Breast epithelium (tissue), 4 donors: ENCODE data around the gene NCOA1. TPM values are rescaled to one million over a fixed set of nuclear protein-coding genes. Genes with fewer than 3 reads are reported as not detected.

Experiments used
- DNase-seq, 2 donors: peaks; one replicate each; pipeline ENCODE4 v3.0.0-alpha.2; 2019; ENCODE audit warnings: low spot score in 2 of 2
- H3K27ac ChIP-seq, 2 donors: fragments of 200-600 bp; sonication (generic) in 1 of 2; one replicate each; pipeline ENCODE4 v1.5.1; 2016 to 2019; ENCODE audit warnings: mild to moderate bottlenecking in 1 of 2
- H3K27me3 ChIP-seq, 2 donors: fragments of 200-600 bp; sonication (generic) in 1 of 2; one replicate each; pipeline versions ENCODE4 v1.5.1 to v1.6.0; 2017 to 2019; ENCODE audit warnings: control low read depth in 1 of 2, mild to moderate bottlenecking in 1 of 2
- H3K36me3 ChIP-seq: fragments of 200-600 bp; one replicate; pipeline ENCODE4 v1.5.1; 2019
- H3K4me1 ChIP-seq, 2 donors: fragments of 200-600 bp; sonication (generic); one replicate each; pipeline ENCODE4 v1.5.1; 2016 to 2019; ENCODE audit warnings: control low read depth in 1 of 2
- H3K4me3 ChIP-seq, 3 donors: fragments of 200-600 bp; sonication (generic); 1 replicate in 2 of 3; 2 replicates in 1 of 3; pipeline ENCODE4 v1.5.1; 2016 to 2019; ENCODE audit warnings: mild to moderate bottlenecking in 3 of 3, moderate library complexity in 2 of 3
- H3K9me3 ChIP-seq, 2 donors: fragments of 200-600 bp; sonication (generic) in 1 of 2; one replicate each; pipeline ENCODE4 v1.5.1; 2016 to 2019; ENCODE audit warnings: control low read depth in 1 of 2
- POLR2A ChIP-seq: fragments of 450-650 bp; IDR thresholded peaks from one replicate; pipeline ENCODE4 v1.6.1; 2016; ENCODE audit warnings: antibody characterized with exemption, mild to moderate bottlenecking, moderate library complexity
- POLR2AphosphoS5 ChIP-seq, 3 donors: sonication (generic); formaldehyde crosslinking; IDR thresholded peaks; one replicate each; pipeline ENCODE4 v1.6.1; 2017; ENCODE audit warnings: antibody characterized with exemption in 3 of 3
- intact Hi-C: fragments of 100-400 bp; cut with DNase I; formaldehyde crosslinking; loops from one replicate; pipeline ENCODE4 v1.15.1; 2023; ENCODE audit warnings: low total_unique reads
- total RNA-seq, 3 donors: library from RNA; depleted of rRNA; stranded (reverse); fragments of >200 nt; gene quantifications; one replicate each; pipeline ENCODE4 v1.1.0, GENCODE V29; 2016
- TF ChIP-seq, protein P1 (sequence below), 3 donors: fragments of 450-650 bp; IDR thresholded peaks; one replicate each; pipeline ENCODE4 v1.5.1; 2016 to 2017; ENCODE audit warnings: antibody characterized with exemption in 3 of 3, mild to moderate bottlenecking in 3 of 3, moderate library complexity in 3 of 3

Gene NCOA1
- total RNA-seq, 3 donors from 2014 or later: 66.4 to 83.4 (median 69.2) TPM

DNA sequence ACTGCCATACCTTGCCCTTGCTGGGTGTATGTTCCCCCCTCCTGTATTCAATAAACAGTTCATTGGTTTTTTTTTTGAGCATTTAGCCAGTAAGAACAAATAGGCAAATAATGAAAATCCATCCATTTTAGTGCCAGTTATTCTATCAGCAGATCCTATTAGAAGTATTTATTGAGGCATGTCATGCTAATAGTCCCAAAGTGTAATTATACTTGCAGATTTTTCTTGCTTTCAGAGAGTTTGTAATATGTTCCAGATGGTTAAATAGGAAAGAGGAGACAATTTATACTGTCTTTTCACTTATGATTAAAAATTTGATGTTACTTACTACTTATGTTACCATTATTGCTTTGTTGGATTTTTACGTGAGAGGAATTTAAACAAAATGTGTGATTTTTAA is 127.6 kb downstream of the NCOA1 start:
- Histone ChIP-seq H3K27ac (no peak overlapping the region), H3K36me3 (no peaks in the 10 kb centered on the region), H3K4me3 (no peak overlapping the region), H3K27me3 (no peaks in the 10 kb centered on the region), H3K4me1 (no peaks in the 10 kb centered on the region), H3K9me3 (no peaks in the 10 kb centered on the region)
- DNase-seq: no peak
- TF ChIP-seq POLR2A: no peak
- no peak for TF ChIP-seq POLR2AphosphoS5 (IDR thresholded peaks at IDR 0.05)
- TF ChIP-seq, protein P1, sequence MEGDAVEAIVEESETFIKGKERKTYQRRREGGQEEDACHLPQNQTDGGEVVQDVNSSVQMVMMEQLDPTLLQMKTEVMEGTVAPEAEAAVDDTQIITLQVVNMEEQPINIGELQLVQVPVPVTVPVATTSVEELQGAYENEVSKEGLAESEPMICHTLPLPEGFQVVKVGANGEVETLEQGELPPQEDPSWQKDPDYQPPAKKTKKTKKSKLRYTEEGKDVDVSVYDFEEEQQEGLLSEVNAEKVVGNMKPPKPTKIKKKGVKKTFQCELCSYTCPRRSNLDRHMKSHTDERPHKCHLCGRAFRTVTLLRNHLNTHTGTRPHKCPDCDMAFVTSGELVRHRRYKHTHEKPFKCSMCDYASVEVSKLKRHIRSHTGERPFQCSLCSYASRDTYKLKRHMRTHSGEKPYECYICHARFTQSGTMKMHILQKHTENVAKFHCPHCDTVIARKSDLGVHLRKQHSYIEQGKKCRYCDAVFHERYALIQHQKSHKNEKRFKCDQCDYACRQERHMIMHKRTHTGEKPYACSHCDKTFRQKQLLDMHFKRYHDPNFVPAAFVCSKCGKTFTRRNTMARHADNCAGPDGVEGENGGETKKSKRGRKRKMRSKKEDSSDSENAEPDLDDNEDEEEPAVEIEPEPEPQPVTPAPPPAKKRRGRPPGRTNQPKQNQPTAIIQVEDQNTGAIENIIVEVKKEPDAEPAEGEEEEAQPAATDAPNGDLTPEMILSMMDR (IDR thresholded peaks at IDR 0.05): no peak
- intact Hi-C loops: no loop called here

DNA sequence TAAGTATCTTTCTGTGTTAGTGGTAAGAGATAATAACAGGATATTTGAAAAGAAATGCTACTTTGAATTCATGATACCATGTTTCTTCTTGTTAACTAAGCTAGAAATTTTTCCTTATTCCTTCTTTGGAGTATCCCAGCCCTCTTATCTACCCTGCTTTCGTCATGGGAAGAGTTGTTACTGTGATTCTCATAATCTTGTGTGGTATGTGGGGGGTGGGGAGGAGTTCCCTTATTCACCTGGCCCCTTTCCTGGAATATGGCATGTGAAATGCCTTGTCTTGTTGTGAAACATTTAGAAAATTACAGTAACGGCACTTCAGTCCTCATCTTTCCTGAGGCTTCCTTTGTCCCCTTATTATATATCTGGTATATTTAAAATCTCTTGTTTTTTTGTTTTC is 129.9 kb downstream of the NCOA1 start:
- TF ChIP-seq POLR2A: no peak
- TF ChIP-seq, protein P1 (IDR thresholded peaks at IDR 0.05): no peak
- no peaks in the 10 kb centered on the region for H3K9me3 ChIP-seq
- no peaks in the 10 kb centered on the region for H3K27me3 ChIP-seq
- no peaks in the 10 kb centered on the region for H3K4me1 ChIP-seq
- H3K4me3 ChIP-seq: no peak overlapping the region
- DNase-seq: no peak
- no peaks in the 10 kb centered on the region for H3K36me3 ChIP-seq
- H3K27ac ChIP-seq: no peak overlapping the region
- intact Hi-C loops: no loop called here

DNA sequence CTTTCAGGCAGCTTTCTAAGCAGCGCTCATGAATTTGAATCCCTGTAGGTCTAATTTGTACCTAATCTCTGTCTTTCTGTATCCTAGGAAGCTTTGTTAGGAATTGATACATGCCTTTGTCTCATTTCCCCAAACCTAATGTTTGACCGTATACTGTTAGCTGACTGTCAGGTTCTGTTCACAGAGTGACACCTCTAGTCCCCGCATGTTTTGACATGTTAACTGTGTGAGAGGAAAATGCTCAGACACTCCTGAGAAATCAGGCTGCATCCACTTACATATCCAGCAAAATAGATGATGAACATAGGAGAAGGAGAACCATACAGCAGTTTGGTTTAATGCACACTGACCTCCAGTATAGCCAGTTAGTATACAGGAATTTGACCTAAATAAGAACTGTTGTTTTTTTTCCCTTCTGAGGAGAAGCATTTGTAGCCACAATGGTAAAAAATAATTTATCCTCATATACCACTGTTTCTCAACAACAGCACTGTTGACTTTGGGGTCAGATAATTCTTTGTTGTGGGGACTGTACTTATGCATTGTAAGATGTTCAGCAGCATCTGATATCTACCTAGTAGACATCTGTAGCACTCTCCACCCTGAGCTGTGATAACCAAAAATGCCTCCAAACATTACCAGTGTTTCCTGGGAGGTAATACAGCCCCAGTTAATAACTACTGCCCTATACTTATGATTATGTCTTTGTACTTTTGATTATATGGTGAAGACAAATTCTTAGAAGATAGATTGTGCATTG is 130.9 kb downstream of the NCOA1 start:
- Histone ChIP-seq H3K36me3 (no peaks in the 10 kb centered on the region), H3K27me3 (no peaks in the 10 kb centered on the region), H3K27ac (no peak overlapping the region), H3K4me3 (no peak overlapping the region), H3K9me3 (no peaks in the 10 kb centered on the region), H3K4me1 (no peaks in the 10 kb centered on the region)
- intact Hi-C loops: no loop called here
- no peak for TF ChIP-seq POLR2A
- TF ChIP-seq, protein P1 (IDR thresholded peaks at IDR 0.05): no peak
- TF ChIP-seq POLR2AphosphoS5 (IDR thresholded peaks at IDR 0.05): no peak
- DNase-seq: no peak

DNA sequence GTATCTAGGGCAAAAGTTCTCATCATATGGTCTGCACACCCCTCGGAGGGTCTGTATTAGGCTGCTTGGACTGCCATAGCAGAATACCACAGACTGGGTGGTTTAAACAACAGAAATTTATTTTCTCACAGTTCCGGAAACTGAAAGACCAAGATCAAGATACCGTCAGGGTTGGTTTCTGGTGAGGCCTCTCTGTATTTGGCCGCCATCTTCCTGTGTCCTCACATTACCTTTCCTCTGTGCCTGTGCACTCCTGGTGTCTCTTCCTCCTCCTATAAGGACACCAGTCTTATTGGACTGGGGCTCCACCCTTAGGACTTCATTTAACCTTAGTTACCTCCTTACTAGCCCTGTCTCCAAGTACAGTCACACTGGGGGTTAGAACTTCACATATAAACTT is 132.5 kb downstream of the NCOA1 start:
- no peak for DNase-seq
- TF ChIP-seq, protein P1 (IDR thresholded peaks at IDR 0.05): no peak
- TF ChIP-seq POLR2AphosphoS5 (IDR thresholded peaks at IDR 0.05) (no peak), POLR2A (no peak)
- Histone ChIP-seq H3K4me1 (no peaks in the 10 kb centered on the region), H3K27me3 (no peaks in the 10 kb centered on the region), H3K4me3 (no peak overlapping the region), H3K9me3 (no peaks in the 10 kb centered on the region), H3K36me3 (no peaks in the 10 kb centered on the region), H3K27ac (no peak overlapping the region)
- intact Hi-C loops: no loop called here

DNA sequence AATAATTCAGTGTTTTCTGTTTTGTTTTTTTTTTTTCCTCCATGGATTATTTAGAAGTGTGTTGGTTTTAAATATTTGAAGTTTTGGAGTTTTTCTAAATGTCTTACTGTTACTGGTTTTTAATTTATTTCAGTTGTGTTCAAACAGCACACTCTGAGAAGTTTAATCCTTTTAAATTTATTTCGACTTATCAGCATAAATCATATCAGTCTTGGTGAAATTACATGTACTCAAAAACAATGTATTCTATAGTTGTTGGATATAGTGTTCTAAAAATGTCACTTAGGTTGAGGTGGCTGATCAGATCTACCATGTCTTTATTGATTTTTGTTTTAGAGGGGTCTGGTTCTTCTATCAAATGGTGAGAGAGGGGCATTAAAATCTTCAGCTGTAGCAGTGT is 134.7 kb downstream of the NCOA1 start:
- no peak overlapping the region for H3K4me3 ChIP-seq
- no peaks in the 10 kb centered on the region for H3K9me3 ChIP-seq
- intact Hi-C loops: no loop called here
- no peaks in the 10 kb centered on the region for H3K36me3 ChIP-seq
- no peaks in the 10 kb centered on the region for H3K27me3 ChIP-seq
- DNase-seq: no peak
- no peak overlapping the region for H3K27ac ChIP-seq
- no peaks in the 10 kb centered on the region for H3K4me1 ChIP-seq
- TF ChIP-seq POLR2A (no peak), POLR2AphosphoS5 (IDR thresholded peaks at IDR 0.05) (no peak)
- TF ChIP-seq, protein P1 (IDR thresholded peaks at IDR 0.05): no peak
